GM19324 (cell line): ENCODE data around the gene COX7A2.

ENCODE experiments used
- ATAC-seq: cut with Tn5 transposase; IDR thresholded peaks from one replicate; pipeline ENCODE4 v1.9.1; 2021; ENCODE audit warnings: mild to moderate bottlenecking, moderate library complexity; ENCODE audit not compliant: unreplicated experiment, low FRiP score

Gene COX7A2, protein sequence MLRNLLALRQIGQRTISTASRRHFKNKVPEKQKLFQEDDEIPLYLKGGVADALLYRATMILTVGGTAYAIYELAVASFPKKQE

DNA sequence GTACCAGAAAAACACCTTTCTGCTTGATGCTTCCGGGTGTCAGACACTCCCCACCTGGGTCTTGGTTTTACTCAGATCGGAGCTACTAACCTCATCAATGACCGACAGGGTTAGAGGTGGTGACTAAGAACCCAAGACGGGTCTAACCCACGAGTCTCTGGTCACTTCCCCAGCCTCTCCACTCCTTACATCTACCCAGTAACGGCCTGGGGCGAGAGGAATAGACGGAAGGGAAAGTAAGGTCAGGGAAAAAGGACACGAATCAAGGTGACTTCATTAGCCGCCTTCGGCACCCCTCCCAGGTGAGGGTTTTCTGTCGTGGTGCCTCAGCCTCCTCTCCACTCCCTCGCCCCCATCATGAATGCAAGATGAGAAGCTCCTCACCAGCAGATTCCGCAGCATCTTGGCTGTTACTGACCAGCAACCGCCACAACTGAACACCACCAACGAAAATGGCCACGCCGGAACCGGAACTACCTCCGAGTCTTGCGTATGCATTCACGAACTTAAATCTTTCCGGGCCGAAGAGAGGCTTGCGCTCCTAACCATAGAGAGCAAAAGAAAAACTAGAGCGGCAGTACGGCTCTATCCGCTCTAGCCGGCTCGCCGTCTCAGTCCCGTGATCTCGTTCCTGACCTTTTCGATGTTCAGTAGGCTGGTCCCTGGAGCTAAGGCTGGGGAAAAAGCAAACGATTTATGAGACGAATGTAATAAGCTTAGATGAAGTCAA lies at the start of gene COX7A2:
COX7A2 (minus strand) TSS at position 469 of the 730 bp plus-strand sequence; CDS start at position 402, 67 bp downstream.
- ATAC-seq, result peak; percentile 97

- no peak for ATAC-seq
Measured at GRCh38 chr6:75292555-75292954, 49.0 kb upstream of the COX7A2 start.

- no peak for ATAC-seq
Measured at GRCh38 chr6:75291744-75292143, 48.1 kb upstream of the COX7A2 start.

DNA sequence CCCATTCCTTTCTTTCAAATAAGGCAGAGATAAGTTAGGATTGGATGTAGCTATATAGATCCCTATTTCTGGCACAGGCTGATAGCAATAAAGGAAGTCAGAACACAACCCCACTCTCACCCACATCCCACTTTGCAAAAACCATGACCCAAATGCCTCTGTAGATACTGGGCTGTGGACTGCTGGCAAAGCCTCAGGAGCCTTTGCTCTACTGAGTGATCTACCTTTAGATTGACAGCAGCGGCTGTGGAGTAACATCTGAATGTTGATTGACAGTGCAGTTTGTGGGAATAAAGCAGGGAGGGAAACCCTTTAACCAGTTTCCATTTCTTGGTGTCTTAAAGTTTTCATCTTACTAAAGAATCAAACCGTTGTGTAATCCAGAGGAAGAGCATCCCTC lies 47.7 kb upstream of the COX7A2 start:
- no peak for ATAC-seq

DNA sequence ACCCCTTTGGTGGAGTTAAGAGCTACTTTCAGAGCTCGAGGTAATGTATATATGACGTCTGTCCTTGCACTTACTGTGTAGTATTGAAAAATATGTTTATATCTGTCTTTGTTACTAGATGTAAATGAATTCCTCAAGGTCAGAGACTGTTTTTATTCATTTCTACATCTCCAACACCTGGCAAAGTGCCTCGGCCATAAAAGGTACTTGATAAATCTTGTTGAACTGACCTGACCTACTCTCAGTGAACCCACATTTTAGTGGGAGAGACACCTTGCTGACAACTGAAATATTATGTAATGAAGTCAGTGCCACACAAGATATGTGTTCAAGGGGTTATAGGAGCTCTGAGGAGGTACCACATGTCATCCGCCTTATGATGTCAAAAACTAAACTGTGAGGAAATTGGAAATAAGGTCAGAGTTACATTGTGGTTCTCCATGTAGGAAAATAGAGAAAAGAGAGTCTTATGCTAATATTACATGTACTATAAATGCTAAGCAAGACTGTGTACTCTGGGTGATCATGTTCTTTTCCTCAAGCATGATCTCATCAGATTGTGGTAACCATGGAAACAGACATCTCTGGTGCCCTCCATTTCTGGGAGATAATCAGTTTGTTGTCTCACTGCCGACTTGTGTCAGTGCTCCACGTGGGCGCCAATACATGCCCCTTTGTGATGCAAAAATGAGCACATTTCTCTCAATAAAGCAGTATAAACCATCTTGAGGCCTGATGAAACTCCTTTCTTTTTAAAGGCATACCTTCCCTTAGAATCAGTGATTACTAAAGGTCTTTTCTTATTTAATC lies 46.7 kb upstream of the COX7A2 start:
- ATAC-seq, result no peak

DNA sequence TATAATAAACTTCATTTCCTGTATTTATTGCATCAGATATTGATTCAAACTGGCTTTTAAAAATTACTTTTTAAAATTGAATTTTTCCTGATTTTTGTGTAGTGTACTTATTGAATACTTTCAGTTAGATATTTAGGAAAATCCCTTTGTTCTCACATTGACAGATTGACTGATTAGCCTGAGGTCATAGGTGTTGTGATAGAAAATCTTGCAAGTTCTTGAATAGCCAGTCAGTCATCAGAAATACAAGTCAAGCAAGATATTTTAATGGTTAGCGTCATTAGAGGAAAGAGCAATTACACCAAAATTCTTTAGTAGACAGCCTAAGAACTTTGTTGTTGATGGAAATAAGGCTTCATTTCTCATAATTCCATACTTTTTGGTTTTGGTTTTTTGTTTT lies 44.4 kb upstream of the COX7A2 start:
- no peak for ATAC-seq

DNA sequence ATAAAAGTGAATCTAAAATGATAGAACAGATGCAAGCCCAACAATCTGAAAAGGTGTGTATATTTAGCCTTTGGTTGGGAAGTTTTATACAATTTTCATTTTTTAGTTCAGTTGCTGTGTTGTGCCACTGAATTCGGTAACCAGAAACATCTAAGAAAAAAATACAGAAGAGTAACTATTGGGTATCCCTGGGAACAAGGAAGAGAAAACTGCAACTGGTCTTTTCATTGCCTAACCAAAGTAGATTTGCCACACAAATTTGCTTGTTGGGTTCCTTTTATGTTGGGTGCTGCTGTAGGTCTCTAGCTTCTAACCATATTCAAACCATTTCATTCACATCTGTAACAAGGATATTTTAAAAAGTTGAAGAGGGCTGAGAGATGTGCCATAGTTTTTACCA lies 43.8 kb upstream of the COX7A2 start:
- ATAC-seq, result no peak

DNA sequence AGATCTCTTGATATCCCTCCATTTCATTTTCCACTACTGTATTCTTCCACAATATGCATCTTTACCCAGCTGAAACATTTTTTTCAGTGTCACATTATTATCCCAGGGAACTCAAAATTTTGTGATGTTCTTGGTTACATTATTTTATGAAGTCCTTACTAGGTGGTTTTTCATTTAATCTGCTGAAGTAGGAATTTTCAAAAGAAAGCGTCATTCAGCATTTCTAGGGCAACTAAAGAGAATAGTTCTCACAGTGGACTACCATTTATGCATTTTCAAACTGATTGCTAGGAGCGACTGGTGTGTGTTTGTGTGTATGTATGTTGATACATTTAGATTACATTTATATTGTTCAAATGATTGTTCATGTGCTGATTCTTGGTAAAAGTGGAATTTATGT lies 43.4 kb upstream of the COX7A2 start:
- no peak for ATAC-seq

- peak; percentile 4 for ATAC-seq
Measured at GRCh38 chr6:75285283-75285639, 41.7 kb upstream of the COX7A2 start.

GRCh38 chr6:75284632-75285282 lies 41.2 kb upstream of the COX7A2 start, which contains the start of gene TMEM30A:
Gene TMEM30A, minus strand, starts transcription at chr6:75284792. Its CDS starts 154 bp downstream, at chr6:75284638.
- peak; percentile 95 for ATAC-seq

DNA sequence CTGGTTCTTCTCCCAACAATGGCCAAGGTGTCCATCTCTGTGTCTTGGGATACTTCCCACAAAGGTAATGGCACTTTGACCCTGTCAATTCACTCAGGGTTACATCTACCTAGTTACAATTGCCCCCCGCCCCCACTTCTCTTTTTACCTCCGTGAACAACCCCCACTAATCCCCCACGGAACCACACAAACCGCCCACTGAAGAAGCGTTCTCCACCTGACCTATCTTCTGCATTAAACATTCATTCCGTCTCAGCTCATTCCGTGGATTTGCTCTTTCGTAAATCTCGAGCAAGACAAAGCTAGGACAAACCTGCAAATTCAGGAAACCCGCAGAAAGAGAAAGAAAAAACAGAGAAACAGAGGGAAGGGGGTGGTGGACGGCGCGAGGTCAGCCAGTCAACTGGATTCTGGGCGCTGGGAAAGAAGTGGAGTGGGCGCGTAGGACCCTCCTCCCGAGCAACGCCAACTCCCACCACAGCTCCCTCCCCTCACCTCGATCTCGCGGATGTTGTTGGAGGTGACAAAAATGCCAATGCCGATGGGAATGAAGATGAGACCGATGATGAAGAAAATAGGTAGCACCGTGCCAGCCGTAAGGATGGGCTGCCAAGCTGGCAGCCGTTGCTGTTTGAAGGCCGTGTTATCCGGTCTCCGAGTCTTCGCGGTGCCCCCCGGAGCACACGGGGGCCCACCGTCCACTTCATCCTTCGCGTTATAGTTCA lies 40.5 kb upstream of the COX7A2 start:
- ATAC-seq, result peak; percentile 29

DNA sequence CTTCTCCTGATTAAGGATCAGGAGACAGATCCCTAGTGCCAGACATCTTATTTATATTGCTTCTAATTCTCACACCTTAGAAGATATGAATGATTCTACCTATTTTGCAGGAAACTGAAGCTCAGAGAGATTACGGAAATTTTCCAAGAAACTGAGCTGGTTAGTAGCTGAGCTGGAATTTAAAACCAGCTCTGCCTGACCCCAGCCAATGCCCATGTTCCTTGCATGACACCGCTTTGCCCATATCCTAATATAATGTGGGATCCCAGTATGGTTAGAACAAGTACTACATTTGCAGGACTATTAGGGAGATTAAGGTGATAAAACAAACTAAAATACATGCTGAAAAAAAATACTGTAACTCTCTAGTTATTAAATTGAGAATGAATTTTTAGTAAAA lies 39.1 kb upstream of the COX7A2 start:
- no peak for ATAC-seq

- no peak for ATAC-seq
Measured at GRCh38 chr6:75281653-75282052, 38.1 kb upstream of the COX7A2 start.

GRCh38 chr6:75280131-75280855 lies 36.7 kb upstream of the COX7A2 start:
- no peak for ATAC-seq

DNA sequence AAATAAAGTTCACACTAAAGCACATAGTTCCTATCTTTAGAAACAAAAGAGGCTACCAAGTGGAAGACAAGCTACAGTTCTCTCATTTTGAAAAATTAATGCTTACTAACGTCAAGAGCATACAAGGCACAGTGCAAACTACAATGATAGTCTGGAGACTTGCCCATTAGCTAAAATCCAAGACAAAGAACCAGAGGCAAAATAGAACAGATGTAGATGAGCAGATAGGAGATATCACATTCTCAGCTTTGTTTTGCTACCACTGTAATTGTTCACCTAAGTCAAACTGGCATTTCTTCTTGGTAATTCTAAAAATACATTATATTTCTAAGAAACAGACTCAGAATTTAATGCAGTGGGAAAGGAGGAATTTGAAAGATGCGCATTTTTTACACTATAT lies 35.8 kb upstream of the COX7A2 start:
- ATAC-seq, result no peak

GRCh38 chr6:75278474-75279077 lies 35.0 kb upstream of the COX7A2 start:
- no peak for ATAC-seq

GRCh38 chr6:75275067-75275466 lies 31.5 kb upstream of the COX7A2 start:
- no peak for ATAC-seq

DNA sequence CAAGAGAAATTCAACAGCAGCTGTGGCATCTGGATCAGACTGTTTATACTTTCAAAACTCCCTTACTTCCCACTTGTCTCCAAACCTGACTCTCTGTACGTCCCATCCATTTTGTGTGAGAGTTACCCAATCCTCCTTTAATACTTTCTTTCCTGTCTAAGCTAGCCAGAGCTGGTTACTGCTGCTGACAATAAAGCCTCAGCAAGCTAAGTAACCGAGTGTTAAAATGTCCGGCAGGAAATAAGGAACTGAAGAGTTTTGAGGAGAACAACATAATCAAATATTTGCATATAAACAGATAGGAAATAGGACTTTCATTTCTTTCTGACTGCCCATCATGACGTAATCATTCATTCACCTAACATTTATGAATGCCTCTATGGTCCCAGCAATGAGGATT lies 29.4 kb upstream of the COX7A2 start:
- no peak for ATAC-seq

DNA sequence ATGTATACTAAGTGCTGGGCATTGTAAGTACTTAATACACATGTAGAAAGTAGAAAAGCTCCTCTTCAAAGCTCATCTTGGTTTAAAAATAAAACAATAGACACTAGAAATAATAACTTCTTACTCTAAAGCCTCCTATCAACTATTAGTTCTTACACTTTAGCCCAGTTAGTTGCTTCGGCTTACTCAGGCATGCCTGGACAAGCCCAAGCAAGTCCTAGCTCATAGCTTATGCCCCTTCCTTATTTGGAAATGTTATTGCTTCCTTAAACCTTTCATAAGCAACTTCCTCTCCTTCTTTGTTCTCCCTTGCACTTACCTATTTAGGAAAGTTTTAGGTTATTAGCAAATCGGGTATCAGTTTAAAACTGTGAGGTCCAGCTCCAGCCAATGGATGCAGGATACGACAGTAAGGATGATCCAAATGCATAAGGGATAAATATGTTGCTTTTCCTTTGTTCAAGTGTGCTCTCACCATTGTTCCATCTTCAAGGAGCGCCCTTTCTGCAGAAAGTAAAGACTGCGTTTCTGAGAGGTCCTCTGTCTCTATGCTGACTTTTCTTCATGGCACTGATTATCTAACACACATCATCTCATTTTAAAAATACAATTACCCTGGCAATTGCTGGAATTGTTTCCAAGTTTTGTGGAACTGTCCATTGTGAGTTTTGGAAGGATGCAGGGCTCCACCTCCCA lies 28.7 kb upstream of the COX7A2 start:
- no peak for ATAC-seq
